ENCODE measurements around the gene BUD13.
A peak's percentile ranks its signal among the peaks of the same experiment; 100 is the strongest.

Gene BUD13

DNA sequence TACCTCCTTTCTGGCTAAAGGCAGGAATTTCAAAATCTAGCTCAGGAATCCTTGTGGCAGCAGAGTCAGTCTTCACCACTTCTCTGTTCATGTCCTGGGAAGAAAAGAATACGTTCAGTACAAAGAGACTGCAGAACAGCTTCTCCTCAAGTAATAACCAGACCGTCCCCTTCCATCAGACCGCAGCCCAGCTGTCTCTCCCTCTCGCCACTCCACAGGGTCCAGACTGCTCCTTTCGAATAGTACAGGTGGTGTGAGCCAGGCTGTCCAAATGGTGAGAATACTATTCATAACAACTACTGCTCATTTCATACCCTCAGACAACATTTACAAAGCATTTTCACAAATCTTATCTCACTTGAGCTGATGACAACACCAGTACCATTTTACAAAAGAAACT, 14.2 kb upstream of the BUD13 start:
- Histone ChIP-seq H3K4me3 (ENCODE audit: insufficient read depth, low read depth, low read length) (peak overlapping the region; percentile 66), H3K36me3 (ENCODE audit: control insufficient read depth, insufficient read depth, low read length) (peaks cover 36% of the 10 kb centered on the region), H3K27ac (ENCODE audit: insufficient read depth, low read depth, low read length, poor library complexity, severe bottlenecking) (no peak overlapping the region), H3K27me3 (ENCODE audit: control insufficient read depth, insufficient read depth, low read length, poor library complexity, severe bottlenecking) (peaks cover 18% of the 10 kb centered on the region), H3K4me1 (ENCODE audit: control insufficient read depth, insufficient read depth, low read length) (peaks cover 10% of the 10 kb centered on the region), H3K9me3 (ENCODE audit: control insufficient read depth, low read length) (no peaks in the 10 kb centered on the region)
- WGBS, 2 experiments, result 84 to 87% methylated on average over 5 of the region's 5 CpGs

DNA sequence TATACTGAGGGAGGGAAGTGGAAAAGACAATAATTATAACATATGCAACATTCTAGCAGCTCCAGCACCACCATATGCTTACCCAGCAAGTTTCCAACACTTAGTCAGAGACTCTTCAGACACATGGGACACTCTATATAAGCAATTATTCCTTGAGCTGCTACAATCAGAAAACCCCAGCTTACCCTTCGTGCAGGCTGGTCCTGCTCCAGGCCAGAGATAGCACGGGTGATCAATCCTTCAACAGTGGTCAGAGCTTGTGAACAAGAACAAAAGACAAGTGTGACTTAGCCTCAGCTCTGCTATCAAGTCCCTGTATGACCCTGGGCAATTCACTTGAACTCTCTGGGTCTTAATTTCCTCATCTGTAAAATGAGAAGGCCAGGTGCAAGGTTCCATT, 13.5 kb upstream of the BUD13 start:
- H3K27ac ChIP-seq (ENCODE audit: insufficient read depth, low read depth, low read length, poor library complexity, severe bottlenecking), result no peak overlapping the region
- H3K4me1 ChIP-seq (ENCODE audit: control insufficient read depth, insufficient read depth, low read length), result peaks cover 10% of the 10 kb centered on the region
- peaks cover 18% of the 10 kb centered on the region for H3K27me3 ChIP-seq (ENCODE audit: control insufficient read depth, insufficient read depth, low read length, poor library complexity, severe bottlenecking)
- H3K36me3 ChIP-seq (ENCODE audit: control insufficient read depth, insufficient read depth, low read length), result peaks cover 38% of the 10 kb centered on the region
- WGBS, 2 experiments, result 86 to 94% methylated on average over 2 of the region's 2 CpGs
- H3K9me3 ChIP-seq (ENCODE audit: control insufficient read depth, low read length), result no peaks in the 10 kb centered on the region
- no peak overlapping the region for H3K4me3 ChIP-seq (ENCODE audit: insufficient read depth, low read depth, low read length)

DNA sequence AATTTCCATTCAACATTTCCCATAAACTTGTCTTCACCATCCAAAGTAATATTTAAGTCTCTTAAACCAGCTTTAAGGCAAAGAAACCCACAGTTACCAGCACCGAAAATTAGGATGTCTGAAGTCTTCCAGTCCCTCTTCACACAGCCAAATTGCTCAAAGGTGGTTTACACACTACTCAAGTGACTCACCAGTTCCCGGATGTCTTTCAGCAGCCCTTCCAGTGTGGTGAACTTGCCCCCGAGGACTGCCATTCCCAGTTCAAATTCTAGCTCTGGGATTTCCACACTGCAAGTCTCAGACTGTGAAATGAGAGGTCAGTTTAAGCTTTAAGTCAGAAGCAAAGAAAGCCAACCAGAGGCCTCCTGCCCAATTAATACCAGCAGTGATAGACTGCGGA, 9.9 kb upstream of the BUD13 start:
- Histone ChIP-seq H3K36me3 (ENCODE audit: control insufficient read depth, insufficient read depth, low read length) (peaks cover 49% of the 10 kb centered on the region), H3K27me3 (ENCODE audit: control insufficient read depth, insufficient read depth, low read length, poor library complexity, severe bottlenecking) (no peaks in the 10 kb centered on the region)
- 94 to 95% methylated on average over 4 of the region's 4 CpGs for WGBS, 2 experiments

DNA sequence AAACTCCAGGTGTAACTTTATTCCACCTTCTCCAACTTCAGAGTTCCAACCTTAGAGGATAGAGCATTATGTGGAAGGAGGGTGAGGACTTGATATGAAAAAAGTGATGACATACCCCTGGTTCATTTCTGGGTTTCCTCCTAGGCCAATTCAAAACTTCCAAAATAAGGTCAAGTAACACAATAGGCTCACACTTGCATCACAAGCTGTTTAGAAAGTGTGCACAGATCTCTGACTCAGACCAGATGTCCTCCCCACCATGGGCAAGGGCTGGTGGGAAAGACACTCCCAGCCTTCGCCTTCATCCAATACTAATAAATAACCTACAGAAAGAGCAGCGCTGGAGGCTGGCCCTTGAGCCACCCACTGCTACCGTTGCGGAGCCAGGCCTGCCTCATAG, 5.8 kb upstream of the BUD13 start:
- Histone ChIP-seq H3K4me3 (ENCODE audit: insufficient read depth, low read depth, low read length) (no peak overlapping the region), H3K27me3 (ENCODE audit: control insufficient read depth, insufficient read depth, low read length, poor library complexity, severe bottlenecking) (no peaks in the 10 kb centered on the region), H3K9me3 (ENCODE audit: control insufficient read depth, low read length) (no peaks in the 10 kb centered on the region), H3K4me1 (ENCODE audit: control insufficient read depth, insufficient read depth, low read length) (peaks cover 5% of the 10 kb centered on the region), H3K27ac (ENCODE audit: insufficient read depth, low read depth, low read length, poor library complexity, severe bottlenecking) (no peak overlapping the region), H3K36me3 (ENCODE audit: control insufficient read depth, insufficient read depth, low read length) (peaks cover 27% of the 10 kb centered on the region)
- 96 to 97% methylated on average over 4 of the region's 4 CpGs for WGBS, 2 experiments

More for the DNA sequence above, 9.9 kb upstream of the BUD13 start:
- H3K4me1 ChIP-seq (ENCODE audit: control insufficient read depth, insufficient read depth, low read length), result peaks cover 4% of the 10 kb centered on the region
- no peak overlapping the region for H3K27ac ChIP-seq (ENCODE audit: insufficient read depth, low read depth, low read length, poor library complexity, severe bottlenecking)
- no peak overlapping the region for H3K4me3 ChIP-seq (ENCODE audit: insufficient read depth, low read depth, low read length)
- no peaks in the 10 kb centered on the region for H3K9me3 ChIP-seq (ENCODE audit: control insufficient read depth, low read length)

DNA sequence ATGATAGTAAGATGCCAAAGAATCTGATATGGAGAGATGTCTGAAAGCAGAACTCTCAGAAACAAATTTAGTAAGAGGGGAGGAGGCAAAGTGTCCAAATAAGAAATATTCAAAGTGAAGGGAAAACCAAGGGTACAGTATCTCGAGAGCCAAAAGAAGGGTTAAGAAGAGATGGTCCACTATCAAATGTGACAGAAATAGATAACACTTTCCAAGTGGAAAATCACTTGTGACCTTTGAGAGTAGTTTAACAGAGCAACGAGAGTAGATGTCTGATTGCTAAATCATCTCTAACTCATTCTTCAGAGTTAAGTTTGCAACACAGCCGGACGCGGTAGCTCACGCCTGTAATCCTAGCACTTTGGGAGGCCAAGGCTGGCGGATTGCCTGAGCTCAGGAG, 4.3 kb upstream of the BUD13 start:
- no peak overlapping the region for H3K4me3 ChIP-seq (ENCODE audit: insufficient read depth, low read depth, low read length)
- H3K4me1 ChIP-seq (ENCODE audit: control insufficient read depth, insufficient read depth, low read length), result peaks cover 6% of the 10 kb centered on the region
- peaks cover 14% of the 10 kb centered on the region for H3K36me3 ChIP-seq (ENCODE audit: control insufficient read depth, insufficient read depth, low read length)
- H3K9me3 ChIP-seq (ENCODE audit: control insufficient read depth, low read length), result no peaks in the 10 kb centered on the region
- H3K27ac ChIP-seq (ENCODE audit: insufficient read depth, low read depth, low read length, poor library complexity, severe bottlenecking), result no peak overlapping the region
- WGBS, 2 experiments, result 91 to 93% methylated on average over 7 of the region's 7 CpGs
- no peaks in the 10 kb centered on the region for H3K27me3 ChIP-seq (ENCODE audit: control insufficient read depth, insufficient read depth, low read length, poor library complexity, severe bottlenecking)

DNA sequence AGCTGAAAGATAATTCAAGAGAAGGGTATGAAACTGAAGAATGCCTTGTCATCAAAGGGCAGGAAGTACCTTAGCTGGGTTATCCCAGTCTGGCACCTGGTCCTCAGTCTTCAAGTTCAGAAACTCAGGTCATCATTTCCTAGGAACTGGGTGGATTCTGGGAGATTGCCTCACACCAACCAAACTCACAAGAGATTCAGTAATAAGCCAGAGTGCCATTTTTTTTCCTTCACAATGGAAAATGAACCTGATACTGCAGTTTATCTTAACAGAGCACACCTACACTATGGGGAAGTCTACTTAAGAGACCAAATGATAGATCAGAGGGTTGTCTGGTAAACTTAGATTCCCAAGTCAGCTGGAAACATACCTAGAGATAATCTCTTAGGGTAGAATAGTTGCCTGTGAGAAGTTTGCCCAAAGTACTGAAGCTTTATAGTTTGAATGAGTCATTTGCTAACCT, 3.8 kb upstream of the BUD13 start:
- H3K27me3 ChIP-seq (ENCODE audit: control insufficient read depth, insufficient read depth, low read length, poor library complexity, severe bottlenecking), result no peaks in the 10 kb centered on the region
- H3K4me3 ChIP-seq (ENCODE audit: insufficient read depth, low read depth, low read length), result no peak overlapping the region

DNA sequence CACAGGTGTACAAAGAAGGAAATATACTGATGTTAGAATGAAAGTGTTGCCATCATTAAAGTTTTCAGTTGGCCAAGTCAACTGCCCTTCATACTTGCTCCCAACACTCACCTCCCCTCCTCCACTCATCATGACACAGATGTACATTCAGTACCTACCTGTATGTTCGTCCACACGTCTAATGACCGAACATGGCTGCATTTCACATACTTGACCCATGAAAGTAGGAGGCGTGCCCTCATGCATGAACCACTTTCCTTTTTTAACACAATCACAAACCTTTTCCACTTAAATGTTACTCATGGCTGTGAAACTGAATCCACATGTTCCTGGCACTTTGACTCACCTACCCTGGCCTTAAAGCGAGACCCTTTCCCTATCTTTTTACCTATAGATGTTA, 3.2 kb upstream of the BUD13 start:
- no peak overlapping the region for H3K4me3 ChIP-seq (ENCODE audit: insufficient read depth, low read depth, low read length)
- peaks cover 6% of the 10 kb centered on the region for H3K4me1 ChIP-seq (ENCODE audit: control insufficient read depth, insufficient read depth, low read length)
- no peaks in the 10 kb centered on the region for H3K9me3 ChIP-seq (ENCODE audit: control insufficient read depth, low read length)
- WGBS, 2 experiments, result 90 to 95% methylated on average over 4 to 5 of the region's 5 CpGs
- H3K27me3 ChIP-seq (ENCODE audit: control insufficient read depth, insufficient read depth, low read length, poor library complexity, severe bottlenecking), result no peaks in the 10 kb centered on the region
- no peak overlapping the region for H3K27ac ChIP-seq (ENCODE audit: insufficient read depth, low read depth, low read length, poor library complexity, severe bottlenecking)
- peaks cover 8% of the 10 kb centered on the region for H3K36me3 ChIP-seq (ENCODE audit: control insufficient read depth, insufficient read depth, low read length)

More for the DNA sequence above, 3.8 kb upstream of the BUD13 start:
- Histone ChIP-seq H3K4me1 (ENCODE audit: control insufficient read depth, insufficient read depth, low read length) (peaks cover 6% of the 10 kb centered on the region), H3K36me3 (ENCODE audit: control insufficient read depth, insufficient read depth, low read length) (peaks cover 12% of the 10 kb centered on the region), H3K9me3 (ENCODE audit: control insufficient read depth, low read length) (no peaks in the 10 kb centered on the region), H3K27ac (ENCODE audit: insufficient read depth, low read depth, low read length, poor library complexity, severe bottlenecking) (no peak overlapping the region)

DNA sequence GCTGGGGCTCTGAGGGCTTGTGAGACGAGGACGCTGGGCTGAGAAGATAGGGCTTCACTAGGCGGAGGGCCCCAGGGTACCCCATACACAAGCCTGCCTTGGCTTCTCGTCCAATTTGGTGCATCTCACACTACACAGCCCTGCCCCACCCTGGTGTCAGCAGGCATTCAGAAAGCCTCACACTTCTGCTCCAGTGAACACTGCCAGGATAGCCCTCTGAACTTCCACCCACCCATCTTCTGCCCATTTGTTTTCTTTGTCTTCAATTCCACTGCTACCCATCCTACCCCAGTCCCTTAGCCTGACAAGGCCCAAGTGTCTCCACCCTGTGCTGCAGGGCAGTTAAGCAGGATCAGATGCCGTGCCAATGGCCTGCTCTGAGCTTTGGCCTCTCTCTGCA, 1.9 kb upstream of the BUD13 start:
- peaks cover 6% of the 10 kb centered on the region for H3K4me1 ChIP-seq (ENCODE audit: control insufficient read depth, insufficient read depth, low read length)
- WGBS, 2 experiments, result 86 to 91% methylated on average over 5 of the region's 5 CpGs
- no peaks in the 10 kb centered on the region for H3K27me3 ChIP-seq (ENCODE audit: control insufficient read depth, insufficient read depth, low read length, poor library complexity, severe bottlenecking)
- H3K4me3 ChIP-seq (ENCODE audit: insufficient read depth, low read depth, low read length), result no peak overlapping the region
- H3K9me3 ChIP-seq (ENCODE audit: control insufficient read depth, low read length), result no peaks in the 10 kb centered on the region
- H3K27ac ChIP-seq (ENCODE audit: insufficient read depth, low read depth, low read length, poor library complexity, severe bottlenecking), result no peak overlapping the region
- H3K36me3 ChIP-seq (ENCODE audit: control insufficient read depth, insufficient read depth, low read length), result peaks cover 8% of the 10 kb centered on the region

DNA sequence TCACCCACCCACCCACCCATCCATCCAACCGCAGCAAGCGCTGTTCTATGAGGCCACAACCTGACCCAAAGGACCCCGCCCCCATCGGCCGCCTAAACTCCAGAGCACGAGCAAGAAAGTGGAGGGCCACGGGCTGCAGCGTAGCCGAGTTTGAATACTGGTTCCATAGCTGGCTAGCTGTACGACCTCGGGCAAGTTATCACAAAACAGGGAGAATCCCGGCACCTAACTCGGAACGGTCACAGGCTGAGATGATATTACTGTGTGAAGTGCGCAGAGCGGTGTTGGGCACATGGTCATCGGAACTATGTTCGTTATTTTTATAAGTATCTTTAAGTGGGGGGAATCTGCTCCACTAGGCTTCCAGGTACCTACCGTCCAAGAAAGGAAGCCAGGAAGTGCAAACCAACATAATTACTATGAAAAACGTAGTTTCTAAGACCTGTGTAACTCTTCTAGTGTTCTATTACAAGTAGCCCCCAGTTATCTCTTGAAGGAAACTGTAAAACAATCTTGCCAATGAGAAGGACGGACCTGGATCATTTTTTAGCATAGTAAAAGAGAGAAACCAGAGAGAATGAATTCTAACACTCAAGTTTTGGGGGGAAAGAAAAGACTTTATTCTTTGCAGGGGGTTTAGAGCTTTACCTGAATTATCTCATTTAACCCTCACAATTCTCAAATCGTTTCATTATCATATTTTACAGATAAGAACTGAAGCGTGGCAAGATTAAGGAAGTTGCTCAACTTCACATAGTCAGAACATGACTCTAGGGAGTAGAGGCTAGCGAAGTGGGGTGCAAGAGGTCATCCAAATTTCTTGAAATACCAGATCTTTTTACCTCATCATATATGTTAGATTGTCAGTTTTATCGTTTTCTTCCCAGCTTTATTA, 663 bp upstream of the BUD13 start:
- H3K4me3 ChIP-seq (ENCODE audit: insufficient read depth, low read depth, low read length), result peak overlapping the region; percentile 69
- WGBS, 2 experiments, result 7 to 11% methylated on average over 21 to 23 of the region's 25 CpGs
- H3K27ac ChIP-seq (ENCODE audit: insufficient read depth, low read depth, low read length, poor library complexity, severe bottlenecking), result no peak overlapping the region
- no peaks in the 10 kb centered on the region for H3K27me3 ChIP-seq (ENCODE audit: control insufficient read depth, insufficient read depth, low read length, poor library complexity, severe bottlenecking)
- peaks cover 6% of the 10 kb centered on the region for H3K4me1 ChIP-seq (ENCODE audit: control insufficient read depth, insufficient read depth, low read length)
- H3K9me3 ChIP-seq (ENCODE audit: control insufficient read depth, low read length), result no peaks in the 10 kb centered on the region
- H3K36me3 ChIP-seq (ENCODE audit: control insufficient read depth, insufficient read depth, low read length), result peaks cover 10% of the 10 kb centered on the region

DNA sequence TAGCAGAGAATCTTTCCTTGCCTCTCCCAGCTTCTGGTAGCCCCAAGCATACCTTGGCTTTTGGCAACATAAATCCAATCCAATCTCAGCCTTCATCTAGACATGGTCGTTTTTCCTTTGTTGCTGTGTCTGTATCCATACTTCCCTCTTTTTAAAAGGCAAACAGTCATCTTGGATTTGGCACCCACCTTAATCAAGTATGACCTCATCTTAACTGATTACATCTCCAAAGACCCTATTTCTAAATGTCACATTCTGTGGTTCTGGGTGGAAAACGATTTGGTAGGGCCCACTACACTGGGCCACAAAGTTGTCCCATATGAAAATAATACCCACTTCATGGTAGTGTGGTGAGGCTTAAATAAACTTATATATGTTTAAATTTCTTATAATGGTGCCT, 852 bp downstream of the BUD13 start:
- WGBS, 2 experiments, result 32 to 44% methylated on average over 1 to 2 of the region's 2 CpGs
- H3K9me3 ChIP-seq (ENCODE audit: control insufficient read depth, low read length), result no peaks in the 10 kb centered on the region
- H3K27me3 ChIP-seq (ENCODE audit: control insufficient read depth, insufficient read depth, low read length, poor library complexity, severe bottlenecking), result no peaks in the 10 kb centered on the region
- H3K27ac ChIP-seq (ENCODE audit: insufficient read depth, low read depth, low read length, poor library complexity, severe bottlenecking), result no peak overlapping the region
- H3K4me3 ChIP-seq (ENCODE audit: insufficient read depth, low read depth, low read length), result peak overlapping the region; percentile 69
- H3K36me3 ChIP-seq (ENCODE audit: control insufficient read depth, insufficient read depth, low read length), result peaks cover 10% of the 10 kb centered on the region
- peaks cover 6% of the 10 kb centered on the region for H3K4me1 ChIP-seq (ENCODE audit: control insufficient read depth, insufficient read depth, low read length)
